KMS-11 (cell line): Measurements from ENCODE around the gene CWH43.

Experiments
- H2AFZ ChIP-seq: fragments of 200-600 bp; sonication (generic); 2 replicates; pipeline ENCODE4 v1.6.1; 2016; ENCODE audit warnings: antibody characterized with exemption, mixed run types, low read depth
- H3K27ac ChIP-seq: fragments of 200-600 bp; sonication (generic); 2 replicates; pipeline ENCODE4 v1.6.1; 2016; ENCODE audit warnings: mild to moderate bottlenecking, mixed run types
- H3K27me3 ChIP-seq: fragments of 200-600 bp; sonication (generic); 2 replicates; pipeline ENCODE4 v1.6.1; 2017; ENCODE audit warnings: mild to moderate bottlenecking, low read depth, mixed run types, moderate library complexity; ENCODE audit not compliant: insufficient read depth
- H3K36me3 ChIP-seq: fragments of 200-600 bp; sonication (generic); 2 replicates; pipeline ENCODE4 v1.6.1; 2017; ENCODE audit warnings: mild to moderate bottlenecking, mixed run types; ENCODE audit not compliant: insufficient read depth
- H3K4me1 ChIP-seq: fragments of 200-600 bp; sonication (generic); 2 replicates; pipeline ENCODE4 v1.6.1; 2016; ENCODE audit warnings: mild to moderate bottlenecking, low read depth, mixed run types; ENCODE audit not compliant: poor library complexity, severe bottlenecking
- H3K4me2 ChIP-seq: fragments of 200-600 bp; sonication (generic); 2 replicates; pipeline ENCODE4 v1.7.0; 2016; ENCODE audit warnings: mild to moderate bottlenecking, mixed run types
- H3K4me3 ChIP-seq: fragments of 200-600 bp; sonication (generic); IDR thresholded peaks from 2 replicates; pipeline ENCODE4 v1.6.1; 2017; ENCODE audit warnings: low read depth, low read length, mixed read lengths; ENCODE audit not compliant: insufficient read depth
- H3K79me2 ChIP-seq: fragments of 200-600 bp; sonication (generic); 2 replicates; pipeline ENCODE4 v1.6.1; 2016; ENCODE audit warnings: low read depth, mixed run types; ENCODE audit not compliant: insufficient read depth
- H3K9ac ChIP-seq: fragments of 200-600 bp; sonication (generic); 2 replicates; pipeline ENCODE4 v1.6.1; 2016; ENCODE audit warnings: mild to moderate bottlenecking, mixed run types
- H4K20me1 ChIP-seq: fragments of 200-600 bp; sonication (generic); 2 replicates; pipeline ENCODE4 v1.6.1; 2016; ENCODE audit warnings: mild to moderate bottlenecking, mixed run types; ENCODE audit not compliant: insufficient read depth
- CTCF ChIP-seq: fragments of 200-600 bp; sonication (generic); conservative IDR thresholded peaks from 2 replicates; pipeline ENCODE4 v1.6.1; 2017; ENCODE audit warnings: low read depth, mild to moderate bottlenecking, antibody characterized with exemption, low read length, moderate library complexity, mixed read lengths

The CWH43 gene

GRCh38 chr4:49032440-49033161 is 46.5 kb downstream of the CWH43 start:
- Histone ChIP-seq H3K27ac (no peak overlapping the region), H3K4me1 (no peaks in the 10 kb centered on the region), H2AFZ (no peak overlapping the region), H3K27me3 (no peaks in the 10 kb centered on the region), H3K4me3 (no peak overlapping the region), H3K36me3 (no peaks in the 10 kb centered on the region), H3K4me2 (no peak overlapping the region), H4K20me1 (no peaks in the 10 kb centered on the region), H3K9ac (no peak overlapping the region), H3K79me2 (no peaks in the 10 kb centered on the region)
- TF ChIP-seq CTCF = peak; percentile 80

- H3K4me1 ChIP-seq = no peaks in the 10 kb centered on the region
- H4K20me1 ChIP-seq = no peaks in the 10 kb centered on the region
- H3K4me3 ChIP-seq = no peak overlapping the region
- H3K27me3 ChIP-seq = no peaks in the 10 kb centered on the region
- H3K36me3 ChIP-seq = no peaks in the 10 kb centered on the region
- TF ChIP-seq CTCF = no peak
- no peak overlapping the region for H3K27ac ChIP-seq
- H3K79me2 ChIP-seq = no peaks in the 10 kb centered on the region
- no peak overlapping the region for H2AFZ ChIP-seq
- no peak overlapping the region for H3K4me2 ChIP-seq
- H3K9ac ChIP-seq = no peak overlapping the region
Observed at GRCh38 chr4:49036528-49036927, 50.5 kb downstream of the CWH43 start.

DNA sequence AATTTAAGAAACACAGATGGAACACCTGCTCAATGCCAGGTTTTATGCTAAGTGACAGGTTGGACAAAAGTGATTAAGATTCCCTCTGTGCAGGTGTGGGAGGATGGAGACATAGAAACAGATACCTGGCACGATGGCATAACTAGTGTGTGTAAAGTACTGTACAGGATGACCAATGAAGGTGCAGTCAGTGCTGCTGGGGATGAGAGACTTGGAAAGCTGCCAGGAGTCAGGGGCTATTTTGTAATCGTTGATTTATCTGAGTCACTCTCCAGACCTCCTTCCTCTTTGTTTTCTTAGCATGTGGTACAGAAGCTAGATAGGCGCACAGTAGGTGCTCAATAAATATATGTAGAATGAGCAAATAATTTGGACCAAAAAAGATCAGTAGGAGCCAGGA is 58.2 kb downstream of the CWH43 start:
- no peak overlapping the region for H3K27ac ChIP-seq
- no peak overlapping the region for H3K4me3 ChIP-seq
- no peaks in the 10 kb centered on the region for H3K4me1 ChIP-seq
- no peak overlapping the region for H3K9ac ChIP-seq
- no peak for TF ChIP-seq CTCF
- no peaks in the 10 kb centered on the region for H3K27me3 ChIP-seq
- no peaks in the 10 kb centered on the region for H4K20me1 ChIP-seq
- H3K4me2 ChIP-seq = no peak overlapping the region
- H3K79me2 ChIP-seq = no peaks in the 10 kb centered on the region
- no peaks in the 10 kb centered on the region for H3K36me3 ChIP-seq
- no peak overlapping the region for H2AFZ ChIP-seq

DNA sequence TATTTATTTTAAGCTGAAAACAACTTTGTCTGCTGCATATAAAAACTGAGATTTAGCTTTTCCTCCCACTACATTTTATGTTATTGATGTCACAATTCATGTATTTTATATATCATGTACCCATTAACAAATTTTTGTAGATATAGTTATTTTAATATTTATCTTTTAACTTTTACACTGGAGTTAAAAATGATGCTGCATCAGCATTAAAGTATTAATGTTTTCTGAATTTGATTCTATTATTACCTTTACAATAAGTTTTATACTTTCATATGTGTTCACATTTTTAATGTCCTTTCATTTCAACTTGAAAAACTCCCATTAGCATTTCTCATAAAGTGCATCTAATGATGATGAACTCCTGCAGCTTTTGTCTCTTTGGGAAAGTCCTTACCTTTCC is 72.2 kb downstream of the CWH43 start:
- Histone ChIP-seq H3K4me2 (no peak overlapping the region), H2AFZ (no peak overlapping the region), H3K27me3 (no peaks in the 10 kb centered on the region), H3K4me1 (no peaks in the 10 kb centered on the region), H3K9ac (no peak overlapping the region), H3K4me3 (no peak overlapping the region), H3K27ac (no peak overlapping the region), H4K20me1 (no peaks in the 10 kb centered on the region), H3K79me2 (no peaks in the 10 kb centered on the region), H3K36me3 (no peaks in the 10 kb centered on the region; the same call in 1 of the 2 replicates)
- TF ChIP-seq CTCF = no peak
